ENCODE data around the gene ROPN1L. TPM values are rescaled to one million over a fixed set of nuclear protein-coding genes. Genes with fewer than 3 reads are reported as not detected.

The ROPN1L gene
- total RNA-seq, 1 experiment from 2014 or later: 0.24 TPM

DNA sequence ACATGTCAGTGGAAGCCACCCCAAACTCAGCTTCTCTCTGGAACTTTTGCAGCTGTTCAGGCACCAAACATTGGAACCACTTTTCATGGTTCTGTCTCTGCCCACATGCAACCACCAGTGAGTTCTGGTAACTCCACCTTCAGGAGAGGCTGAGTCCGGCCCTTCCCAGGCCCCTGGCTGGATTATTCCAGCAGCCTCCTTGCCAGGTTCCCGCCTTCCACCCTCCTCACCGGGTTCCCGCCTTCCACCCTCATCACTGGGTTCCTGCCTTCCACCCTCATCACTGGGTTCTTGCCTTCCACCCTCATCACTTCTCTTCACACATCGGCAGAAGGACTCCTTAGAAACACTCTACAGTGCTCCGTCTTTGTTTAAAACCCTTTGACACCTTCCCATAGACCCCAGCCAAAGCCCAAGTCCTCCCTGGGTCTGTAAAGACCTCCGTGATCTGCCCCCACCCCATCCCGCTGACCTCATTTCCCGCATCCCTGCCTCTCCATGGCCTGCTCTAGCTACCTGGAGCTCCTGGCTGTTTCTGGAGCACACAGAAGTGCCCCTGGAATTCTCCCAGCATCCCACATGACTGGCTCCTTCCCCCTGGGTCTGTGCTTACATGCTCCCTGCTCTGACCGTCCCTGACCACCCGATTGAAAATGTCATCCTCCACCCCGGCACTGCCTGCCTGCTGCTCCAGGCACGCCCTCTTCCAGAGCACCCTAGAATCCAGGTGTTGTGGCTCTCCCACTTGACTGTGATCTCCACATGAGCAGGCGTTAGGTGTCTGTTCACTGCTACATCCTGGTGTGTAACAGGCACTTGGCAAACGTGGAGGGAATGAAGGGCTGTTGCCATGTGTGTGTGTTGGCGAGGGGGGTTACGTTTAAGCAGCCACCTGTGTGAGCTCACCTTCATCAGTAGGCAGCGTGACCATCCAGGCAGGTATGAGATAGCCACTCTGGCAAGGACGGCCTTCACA, 17.7 kb downstream of the ROPN1L start:
- DNase-seq (ENCODE audit: low spot score): no peak
- intact Hi-C loops (cut with micrococcal nuclease; ENCODE audit: unreplicated experiment): loop anchor here (10.0 kb wide), 1 partner anchor 1565 kb away; no protein-coding TSS in a partner anchor
- BruUV-seq (replicated peaks): no TSS peak
- ChIA-PET POLR2A (ENCODE audit: low non-redundant PET) (no interaction called here), CTCF (no interaction called here)
- Histone ChIP-seq H3K4me3 (ENCODE audit: low read depth, low read length, poor library complexity, severe bottlenecking) (no peak overlapping the region), H3K27ac (ENCODE audit: low read depth, low read length, poor library complexity, severe bottlenecking) (no peak overlapping the region), H3K4me1 (ENCODE audit: insufficient read depth, low read length, poor library complexity, severe bottlenecking) (no peaks in the 10 kb centered on the region), H3K36me3 (ENCODE audit: insufficient read depth, low read length, poor library complexity, severe bottlenecking) (no peaks in the 10 kb centered on the region), H3K27me3 (replicated peaks; ENCODE audit: insufficient read depth, low read depth, low read length, poor library complexity) (no peaks in the 10 kb centered on the region), H3K9me3 (ENCODE audit: low read depth, low read length, poor library complexity, severe bottlenecking) (no peaks in the 10 kb centered on the region)
- TF ChIP-seq EZH2 (IDR thresholded peaks at IDR 0.05; ENCODE audit: borderline replicate concordance, low read depth, low read length, poor library complexity, severe bottlenecking) (no peak), CTCF (conservative IDR thresholded peaks at IDR 0.05; ENCODE audit: low read depth, low read length) (no peak)

GRCh38 chr5:10460252-10460906, 18.7 kb downstream of the ROPN1L start:
- intact Hi-C loops (cut with micrococcal nuclease; ENCODE audit: unreplicated experiment): no loop called here
- Histone ChIP-seq H3K27ac (ENCODE audit: low read depth, low read length, poor library complexity, severe bottlenecking) (no peak overlapping the region), H3K36me3 (ENCODE audit: insufficient read depth, low read length, poor library complexity, severe bottlenecking) (no peaks in the 10 kb centered on the region), H3K27me3 (replicated peaks; ENCODE audit: insufficient read depth, low read depth, low read length, poor library complexity) (no peaks in the 10 kb centered on the region), H3K4me1 (ENCODE audit: insufficient read depth, low read length, poor library complexity, severe bottlenecking) (no peaks in the 10 kb centered on the region), H3K9me3 (ENCODE audit: low read depth, low read length, poor library complexity, severe bottlenecking) (no peaks in the 10 kb centered on the region), H3K4me3 (ENCODE audit: low read depth, low read length, poor library complexity, severe bottlenecking) (no peak overlapping the region)
- no peak for TF ChIP-seq EZH2 (IDR thresholded peaks at IDR 0.05; ENCODE audit: borderline replicate concordance, low read depth, low read length, poor library complexity, severe bottlenecking)
- TF ChIP-seq CTCF (conservative IDR thresholded peaks at IDR 0.05; ENCODE audit: low read depth, low read length): no peak
- DNase-seq (ENCODE audit: low spot score): no peak
- ChIA-PET CTCF (no interaction called here), POLR2A (ENCODE audit: low non-redundant PET) (no interaction called here)
- no TSS peak for BruUV-seq (replicated peaks)

DNA sequence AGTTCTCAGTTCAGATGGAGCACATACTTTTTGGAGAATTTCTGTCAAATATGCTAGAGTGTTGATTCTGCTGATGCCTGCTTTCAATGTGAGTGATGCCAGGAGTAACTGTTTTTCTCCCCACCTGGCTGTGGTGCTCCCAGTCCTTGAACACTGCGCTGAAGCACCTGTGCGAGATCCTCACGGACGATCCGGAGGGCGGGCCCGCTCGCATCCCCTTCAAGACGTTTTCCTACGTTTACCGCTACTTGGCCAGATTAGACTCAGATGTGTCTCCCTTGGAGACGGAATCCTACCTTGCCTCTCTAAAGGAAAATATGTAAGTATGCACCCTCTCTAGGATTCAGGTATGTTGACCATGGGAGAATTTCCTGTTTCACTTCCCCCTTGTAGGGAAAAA, 19.4 kb downstream of the ROPN1L start:
- no peaks in the 10 kb centered on the region for H3K9me3 ChIP-seq (ENCODE audit: low read depth, low read length, poor library complexity, severe bottlenecking)
- H3K27me3 ChIP-seq (replicated peaks; ENCODE audit: insufficient read depth, low read depth, low read length, poor library complexity): no peaks in the 10 kb centered on the region
- no peak overlapping the region for H3K4me3 ChIP-seq (ENCODE audit: low read depth, low read length, poor library complexity, severe bottlenecking)
- ChIA-PET POLR2A (ENCODE audit: low non-redundant PET) (no interaction called here), CTCF (no interaction called here)
- intact Hi-C loops (cut with micrococcal nuclease; ENCODE audit: unreplicated experiment): no loop called here
- no peak overlapping the region for H3K27ac ChIP-seq (ENCODE audit: low read depth, low read length, poor library complexity, severe bottlenecking)
- DNase-seq (ENCODE audit: low spot score): no peak
- H3K36me3 ChIP-seq (ENCODE audit: insufficient read depth, low read length, poor library complexity, severe bottlenecking): no peaks in the 10 kb centered on the region
- no peak for TF ChIP-seq EZH2 (IDR thresholded peaks at IDR 0.05; ENCODE audit: borderline replicate concordance, low read depth, low read length, poor library complexity, severe bottlenecking)
- no peak for TF ChIP-seq CTCF (conservative IDR thresholded peaks at IDR 0.05; ENCODE audit: low read depth, low read length)
- no peaks in the 10 kb centered on the region for H3K4me1 ChIP-seq (ENCODE audit: insufficient read depth, low read length, poor library complexity, severe bottlenecking)
- BruUV-seq (replicated peaks): no TSS peak

Data from A673 (cell line).